Fibroblast of gingiva (primary cell): Measurements from ENCODE around the gene CALHM2.
A peak's percentile ranks its signal among the peaks of the same experiment; 100 is the strongest.

Experiments used
- DNase-seq: peaks from one replicate; pipeline ENCODE4 v3.0.0-alpha.2; 2011; ENCODE audit warnings: low read depth

The CALHM2 gene

GRCh38 chr10:103476046-103476768, 24.0 kb upstream of the CALHM2 start:
- DNase-seq, result no peak

- DNase-seq, result no peak
Measured at GRCh38 chr10:103475437-103475836, 23.3 kb upstream of the CALHM2 start.

GRCh38 chr10:103474077-103474476, 21.9 kb upstream of the CALHM2 start:
- no peak for DNase-seq

- DNase-seq, result no peak
Measured at GRCh38 chr10:103473261-103473671, 21.1 kb upstream of the CALHM2 start.

GRCh38 chr10:103472005-103472404, 19.8 kb upstream of the CALHM2 start:
- DNase-seq, result no peak

GRCh38 chr10:103470761-103471653, 18.8 kb upstream of the CALHM2 start:
- DNase-seq, result no peak

- no peak for DNase-seq
Measured at GRCh38 chr10:103469201-103469600, 17.0 kb upstream of the CALHM2 start.

- no peak for DNase-seq
Measured at GRCh38 chr10:103467406-103467805, 15.2 kb upstream of the CALHM2 start.

- no peak for DNase-seq
Measured at GRCh38 chr10:103466734-103467133, 14.6 kb upstream of the CALHM2 start.

- no peak for DNase-seq
Measured at GRCh38 chr10:103465411-103466179, 13.4 kb upstream of the CALHM2 start.

GRCh38 chr10:103463499-103463898, 11.3 kb upstream of the CALHM2 start:
- DNase-seq, result peak; percentile 42

GRCh38 chr10:103459615-103460014, 7.4 kb upstream of the CALHM2 start:
- DNase-seq, result no peak

- no peak for DNase-seq
Measured at GRCh38 chr10:103458720-103459119, 6.5 kb upstream of the CALHM2 start, which contains the start of gene CALHM1. Gene CALHM1 (minus strand): TSS chr10:103458900. CDS start chr10:103458751, 149 bp downstream.

GRCh38 chr10:103457896-103458583, 5.9 kb upstream of the CALHM2 start:
- DNase-seq, result no peak

GRCh38 chr10:103457176-103457712, 5.1 kb upstream of the CALHM2 start:
- no peak for DNase-seq

GRCh38 chr10:103456074-103456660, 4.0 kb upstream of the CALHM2 start:
- DNase-seq, result no peak

GRCh38 chr10:103455235-103455634, 3.1 kb upstream of the CALHM2 start:
- no peak for DNase-seq

- no peak for DNase-seq
Measured at GRCh38 chr10:103454026-103454425, 1.9 kb upstream of the CALHM2 start.

GRCh38 chr10:103452506-103453230, 498 bp upstream of the CALHM2 start:
- DNase-seq, result no peak

GRCh38 chr10:103451091-103451813, 918 bp downstream of the CALHM2 start:
- DNase-seq, result peak; percentile 69
